Liver (tissue), 9 donors: ENCODE measurements around the gene KRT16. TPM values are rescaled to one million over a fixed set of nuclear protein-coding genes. Genes with fewer than 3 reads are reported as not detected.

ENCODE experiments used
- DNase-seq: peaks from one replicate; pipeline ENCODE4 v3.0.0-alpha.2; 2017; ENCODE audit warnings: low spot score
- H3K27ac ChIP-seq, 2 donors: one replicate each; pipeline ENCODE4 v1.7.0; 2013; ENCODE audit warnings: inconsistent platforms in 2 of 2, low read length in 2 of 2, control low read depth in 1 of 2, low read depth in 1 of 2, mild to moderate bottlenecking in 1 of 2
- H3K27me3 ChIP-seq, 4 donors: one replicate each; pipeline versions ENCODE4 v1.6.1 to v1.7.0; 2013; ENCODE audit warnings: low read length in 3 of 4, inconsistent platforms in 1 of 4, mild to moderate bottlenecking in 1 of 4, moderate library complexity in 1 of 4; ENCODE audit not compliant: control insufficient read depth in 4 of 4, insufficient read depth in 4 of 4
- H3K36me3 ChIP-seq, 4 donors: one replicate each; pipeline versions ENCODE4 v1.6.1 to v1.7.0; 2013; ENCODE audit warnings: low read length in 3 of 4, mild to moderate bottlenecking in 3 of 4, low read depth in 1 of 4, moderate library complexity in 1 of 4; ENCODE audit not compliant: control insufficient read depth in 4 of 4, insufficient read depth in 3 of 4
- H3K4me1 ChIP-seq, 4 donors: one replicate each; pipeline versions ENCODE4 v1.6.1 to v1.7.0; 2013; ENCODE audit warnings: low read length in 3 of 4, mild to moderate bottlenecking in 3 of 4, moderate library complexity in 1 of 4; ENCODE audit not compliant: control insufficient read depth in 4 of 4, insufficient read depth in 4 of 4
- H3K4me3 ChIP-seq, 3 donors: one replicate each; pipeline versions ENCODE4 v1.6.1 to v1.7.0; 2013; ENCODE audit warnings: low read length in 3 of 3, control low read depth in 1 of 3, low read depth in 1 of 3, mild to moderate bottlenecking in 1 of 3
- H3K9ac ChIP-seq, 2 donors: one replicate each; pipeline ENCODE4 v1.7.0; 2013; ENCODE audit warnings: low read length in 2 of 2, mild to moderate bottlenecking in 2 of 2, moderate library complexity in 2 of 2, control low read depth in 1 of 2, low read depth in 1 of 2
- H3K9me3 ChIP-seq, 4 donors: one replicate each; pipeline versions ENCODE4 v1.6.1 to v1.7.0; 2013; ENCODE audit warnings: low read length in 3 of 4; ENCODE audit not compliant: control insufficient read depth in 4 of 4
- EGR1 ChIP-seq, 2 donors: IDR thresholded peaks; 2 replicates each; pipeline ENCODE4 v1.6.1; 2016 to 2018; ENCODE audit warnings: antibody characterized with exemption in 2 of 2, low read depth in 2 of 2
- FOXA1 ChIP-seq: IDR thresholded peaks from 2 replicates; pipeline ENCODE4 v1.6.1; 2016; ENCODE audit warnings: antibody characterized with exemption
- GABPA ChIP-seq, 2 donors: IDR thresholded peaks in 1 of 2; conservative IDR thresholded peaks in 1 of 2; 2 replicates each; pipeline ENCODE4 v1.6.1; 2016; ENCODE audit warnings: antibody characterized with exemption in 2 of 2, mild to moderate bottlenecking in 1 of 2, moderate library complexity in 1 of 2
- HNF4A ChIP-seq, 2 donors: conservative IDR thresholded peaks; 2 replicates each; pipeline ENCODE4 v1.6.1; 2016; ENCODE audit warnings: antibody characterized with exemption in 2 of 2, mild to moderate bottlenecking in 2 of 2
- HNF4G ChIP-seq: IDR thresholded peaks from 2 replicates; pipeline ENCODE4 v1.6.1; 2016; ENCODE audit warnings: antibody characterized with exemption
- NR2F2 ChIP-seq: IDR thresholded peaks from 2 replicates; pipeline ENCODE4 v1.6.1; 2016; ENCODE audit warnings: antibody characterized with exemption
- RAD21 ChIP-seq, 2 donors: IDR thresholded peaks; 2 replicates each; pipeline ENCODE4 v1.6.1; 2016; ENCODE audit warnings: antibody characterized with exemption in 2 of 2, mild to moderate bottlenecking in 2 of 2
- SP1 ChIP-seq: IDR thresholded peaks from 2 replicates; pipeline ENCODE4 v1.6.1; 2018; ENCODE audit warnings: antibody characterized with exemption, mild to moderate bottlenecking
- YY1 ChIP-seq: IDR thresholded peaks from 2 replicates; pipeline ENCODE4 v1.6.1; 2016; ENCODE audit warnings: antibody characterized with exemption, mild to moderate bottlenecking
- WGBS: extraction: QIAGEN DNeasy Blood & Tissue Kit; methylation state at CpG from one replicate; pipeline ENCODE4 v1.1.7; 2013; 5-methylcytosine and 5-hydroxymethylcytosine counted together
- polyA plus RNA-seq, 2 donors: library from polyadenylated mRNA; stranded (reverse) in 1 of 2; unstranded in 1 of 2; fragments of 200-250 nt in 1 of 2; fragments of >200 nt in 1 of 2; fragmentation: Nextera tagmentation in 1 of 2; extraction: Ambion mirVana in 1 of 2; gene quantifications; one replicate each; pipeline versions ENCODE4 v1.2.1 to v1.2.3, GENCODE V29; 2013 to 2015
- total RNA-seq, 2 donors: library from RNA; depleted of rRNA; stranded (reverse); fragments of >200 nt; gene quantifications; one replicate each; pipeline ENCODE4 v1.2.3, GENCODE V29; 2014
- TF ChIP-seq, protein P1 (sequence below): IDR thresholded peaks from 2 replicates; pipeline ENCODE4 v1.6.1; 2016; ENCODE audit warnings: antibody characterized with exemption
- TF ChIP-seq, protein P2 (sequence below): fragments of 150-350 bp; IDR thresholded peaks from 2 replicates; pipeline ENCODE4 v1.5.1; 2017; ENCODE audit warnings: improper control_type of control experiment, low read depth, low read length; ENCODE audit not compliant: missing input control
- TF ChIP-seq, protein P3 (sequence below): IDR thresholded peaks from 2 replicates; pipeline ENCODE4 v1.6.1; 2016; ENCODE audit warnings: antibody characterized with exemption
- TF ChIP-seq, protein P4 (sequence below): IDR thresholded peaks from 2 replicates; pipeline ENCODE4 v1.6.1; 2016; ENCODE audit warnings: antibody characterized with exemption
- TF ChIP-seq, protein P5 (sequence below): IDR thresholded peaks from 2 replicates; pipeline ENCODE4 v1.6.1; 2016; ENCODE audit warnings: antibody characterized with exemption, mild to moderate bottlenecking
- donor health status: healthy.
- donor health status: healthy.
- donor health status: healthy.
- donor health status: healthy.
- donor health status: healthy.

The KRT16 gene
- total and polyA plus RNA-seq, 4 donors = not detected

DNA sequence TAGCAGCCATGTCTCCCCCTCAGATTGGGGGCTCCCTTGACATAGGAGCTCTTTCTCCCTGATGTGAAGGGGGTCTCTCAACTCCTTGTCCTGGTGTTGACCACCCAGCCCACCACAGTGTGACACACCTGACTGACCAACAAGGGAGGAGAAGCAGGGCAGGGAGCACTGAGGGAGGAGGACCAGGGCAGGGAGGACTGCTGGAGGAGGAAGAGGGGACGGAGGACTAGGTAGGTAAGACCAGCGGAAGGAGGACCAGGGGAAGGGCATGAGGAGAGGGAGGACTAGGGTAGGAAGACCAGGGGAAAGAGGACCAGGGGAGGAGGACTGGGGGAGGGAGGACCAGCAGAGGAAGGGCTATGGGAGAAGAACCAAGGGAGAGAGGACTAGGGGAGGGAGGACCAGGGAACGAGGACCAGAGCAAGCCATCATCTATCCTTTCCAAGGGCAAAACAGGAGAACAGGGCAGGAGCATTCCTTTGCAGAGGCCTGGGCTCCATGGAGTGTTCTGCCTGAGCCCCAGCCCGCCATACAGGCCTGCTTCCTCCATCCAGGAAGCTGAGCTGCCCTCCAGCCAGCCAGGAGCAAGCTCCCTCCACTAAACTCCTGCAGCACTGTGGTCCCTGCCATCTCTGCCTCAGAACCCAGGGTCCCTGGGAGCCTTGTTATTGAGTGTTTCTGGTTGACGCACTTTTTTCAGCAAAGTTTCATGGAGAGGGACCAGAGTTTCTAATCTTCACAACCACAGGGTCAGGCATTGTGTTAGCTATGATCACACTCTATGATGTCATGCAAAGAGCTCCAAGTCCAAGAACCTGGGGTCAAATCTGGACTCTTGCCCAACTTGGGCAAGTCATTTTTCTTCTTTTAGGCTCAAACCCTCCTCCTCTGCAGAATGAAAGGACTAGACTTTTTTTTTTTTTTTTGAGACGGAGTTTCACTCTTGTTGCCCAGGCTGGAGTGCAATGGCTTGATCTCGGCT is 27.2 kb upstream of the KRT16 start:
- no peak overlapping the region for H3K9ac ChIP-seq
- TF ChIP-seq FOXA1 = no peak
- TF ChIP-seq, protein P1, sequence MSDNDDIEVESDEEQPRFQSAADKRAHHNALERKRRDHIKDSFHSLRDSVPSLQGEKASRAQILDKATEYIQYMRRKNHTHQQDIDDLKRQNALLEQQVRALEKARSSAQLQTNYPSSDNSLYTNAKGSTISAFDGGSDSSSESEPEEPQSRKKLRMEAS = no peak
- no peak for TF ChIP-seq RAD21 (IDR thresholded peaks at IDR 0.05)
- no peak for TF ChIP-seq EGR1 (IDR thresholded peaks at IDR 0.05; ENCODE audit: low read depth in 2 of 2)
- no peak for TF ChIP-seq YY1
- TF ChIP-seq NR2F2 = no peak
- TF ChIP-seq GABPA (IDR thresholded peaks at IDR 0.05 in 1 of 2, conservative IDR thresholded peaks at IDR 0.05 in 1 of 2) = no peak
- no peaks in the 10 kb centered on the region for H3K36me3 ChIP-seq
- no peaks in the 10 kb centered on the region for H3K27me3 ChIP-seq
- H3K4me3 ChIP-seq = no peak overlapping the region
- no peak for DNase-seq
- WGBS = 93% methylated on average over 7 of the region's 7 CpGs
- H3K27ac ChIP-seq = no peak overlapping the region
- no peaks in the 10 kb centered on the region for H3K4me1 ChIP-seq
- H3K9me3 ChIP-seq = no peaks in the 10 kb centered on the region

DNA sequence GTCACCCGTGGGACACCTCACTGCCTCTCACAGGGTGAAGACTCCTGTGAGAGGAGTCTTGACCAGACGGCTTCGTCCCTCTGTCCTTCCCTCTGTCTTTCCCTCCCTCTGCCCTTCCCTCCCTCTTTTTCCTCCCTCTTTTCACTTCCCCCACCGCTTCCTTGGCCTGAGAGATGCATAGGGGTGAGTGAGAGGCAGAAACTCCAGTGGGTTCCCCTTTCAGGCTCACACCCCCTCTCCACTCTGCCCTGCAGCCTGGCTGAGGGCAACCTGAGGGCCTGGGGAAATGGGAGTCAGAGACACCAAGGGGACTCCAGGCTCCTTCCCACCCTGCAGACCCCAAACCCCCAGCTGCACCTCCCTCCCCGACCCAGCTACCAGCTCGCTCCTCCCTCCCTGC is 26.4 kb upstream of the KRT16 start:
- Histone ChIP-seq H3K9ac (no peak overlapping the region), H3K27me3 (no peaks in the 10 kb centered on the region), H3K27ac (no peak overlapping the region), H3K36me3 (no peaks in the 10 kb centered on the region), H3K9me3 (no peaks in the 10 kb centered on the region), H3K4me1 (no peaks in the 10 kb centered on the region), H3K4me3 (no peak overlapping the region)
- TF ChIP-seq GABPA (IDR thresholded peaks at IDR 0.05 in 1 of 2, conservative IDR thresholded peaks at IDR 0.05 in 1 of 2) (no peak), HNF4A (conservative IDR thresholded peaks at IDR 0.05) (no peak), YY1 (no peak)
- TF ChIP-seq, protein P2, sequence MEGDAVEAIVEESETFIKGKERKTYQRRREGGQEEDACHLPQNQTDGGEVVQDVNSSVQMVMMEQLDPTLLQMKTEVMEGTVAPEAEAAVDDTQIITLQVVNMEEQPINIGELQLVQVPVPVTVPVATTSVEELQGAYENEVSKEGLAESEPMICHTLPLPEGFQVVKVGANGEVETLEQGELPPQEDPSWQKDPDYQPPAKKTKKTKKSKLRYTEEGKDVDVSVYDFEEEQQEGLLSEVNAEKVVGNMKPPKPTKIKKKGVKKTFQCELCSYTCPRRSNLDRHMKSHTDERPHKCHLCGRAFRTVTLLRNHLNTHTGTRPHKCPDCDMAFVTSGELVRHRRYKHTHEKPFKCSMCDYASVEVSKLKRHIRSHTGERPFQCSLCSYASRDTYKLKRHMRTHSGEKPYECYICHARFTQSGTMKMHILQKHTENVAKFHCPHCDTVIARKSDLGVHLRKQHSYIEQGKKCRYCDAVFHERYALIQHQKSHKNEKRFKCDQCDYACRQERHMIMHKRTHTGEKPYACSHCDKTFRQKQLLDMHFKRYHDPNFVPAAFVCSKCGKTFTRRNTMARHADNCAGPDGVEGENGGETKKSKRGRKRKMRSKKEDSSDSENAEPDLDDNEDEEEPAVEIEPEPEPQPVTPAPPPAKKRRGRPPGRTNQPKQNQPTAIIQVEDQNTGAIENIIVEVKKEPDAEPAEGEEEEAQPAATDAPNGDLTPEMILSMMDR = no peak
- TF ChIP-seq, protein P3, sequence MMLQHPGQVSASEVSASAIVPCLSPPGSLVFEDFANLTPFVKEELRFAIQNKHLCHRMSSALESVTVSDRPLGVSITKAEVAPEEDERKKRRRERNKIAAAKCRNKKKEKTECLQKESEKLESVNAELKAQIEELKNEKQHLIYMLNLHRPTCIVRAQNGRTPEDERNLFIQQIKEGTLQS = no peak
- TF ChIP-seq, protein P4, sequence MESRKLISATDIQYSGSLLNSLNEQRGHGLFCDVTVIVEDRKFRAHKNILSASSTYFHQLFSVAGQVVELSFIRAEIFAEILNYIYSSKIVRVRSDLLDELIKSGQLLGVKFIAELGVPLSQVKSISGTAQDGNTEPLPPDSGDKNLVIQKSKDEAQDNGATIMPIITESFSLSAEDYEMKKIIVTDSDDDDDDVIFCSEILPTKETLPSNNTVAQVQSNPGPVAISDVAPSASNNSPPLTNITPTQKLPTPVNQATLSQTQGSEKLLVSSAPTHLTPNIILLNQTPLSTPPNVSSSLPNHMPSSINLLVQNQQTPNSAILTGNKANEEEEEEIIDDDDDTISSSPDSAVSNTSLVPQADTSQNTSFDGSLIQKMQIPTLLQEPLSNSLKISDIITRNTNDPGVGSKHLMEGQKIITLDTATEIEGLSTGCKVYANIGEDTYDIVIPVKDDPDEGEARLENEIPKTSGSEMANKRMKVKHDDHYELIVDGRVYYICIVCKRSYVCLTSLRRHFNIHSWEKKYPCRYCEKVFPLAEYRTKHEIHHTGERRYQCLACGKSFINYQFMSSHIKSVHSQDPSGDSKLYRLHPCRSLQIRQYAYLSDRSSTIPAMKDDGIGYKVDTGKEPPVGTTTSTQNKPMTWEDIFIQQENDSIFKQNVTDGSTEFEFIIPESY = no peak
- no peak for DNase-seq
- WGBS = 78% methylated on average over 6 of the region's 6 CpGs

DNA sequence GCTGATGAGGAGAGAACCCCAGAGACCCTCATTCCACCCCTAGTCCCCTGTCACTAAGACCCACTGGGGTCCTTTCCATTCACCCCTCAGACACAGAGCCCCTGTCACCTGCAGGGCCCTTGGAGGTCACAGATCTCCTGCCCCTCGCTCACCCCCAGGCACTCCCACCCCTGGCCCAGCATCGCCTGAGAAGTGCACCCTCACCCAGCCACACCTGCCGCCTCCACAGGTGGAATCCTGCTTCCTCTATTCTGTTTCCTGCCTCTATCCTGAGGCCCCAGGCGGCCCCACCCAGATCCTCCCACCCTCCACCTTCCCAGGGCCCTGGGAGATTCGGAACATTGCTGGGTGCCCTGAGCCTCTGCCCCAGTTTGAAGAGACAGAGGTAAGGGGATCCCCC is 25.6 kb upstream of the KRT16 start:
- H3K27me3 ChIP-seq = no peaks in the 10 kb centered on the region
- H3K4me1 ChIP-seq = no peaks in the 10 kb centered on the region
- no peak overlapping the region for H3K9ac ChIP-seq
- no peak for TF ChIP-seq YY1
- TF ChIP-seq RAD21 (IDR thresholded peaks at IDR 0.05) = no peak
- TF ChIP-seq FOXA1 = no peak
- no peak for TF ChIP-seq SP1
- TF ChIP-seq EGR1 (IDR thresholded peaks at IDR 0.05; ENCODE audit: low read depth in 2 of 2) = no peak
- TF ChIP-seq NR2F2 = no peak
- TF ChIP-seq HNF4A (conservative IDR thresholded peaks at IDR 0.05) = no peak
- no peak for TF ChIP-seq GABPA (IDR thresholded peaks at IDR 0.05 in 1 of 2, conservative IDR thresholded peaks at IDR 0.05 in 1 of 2)
- TF ChIP-seq, protein P1 = no peak
- TF ChIP-seq, protein P5, sequence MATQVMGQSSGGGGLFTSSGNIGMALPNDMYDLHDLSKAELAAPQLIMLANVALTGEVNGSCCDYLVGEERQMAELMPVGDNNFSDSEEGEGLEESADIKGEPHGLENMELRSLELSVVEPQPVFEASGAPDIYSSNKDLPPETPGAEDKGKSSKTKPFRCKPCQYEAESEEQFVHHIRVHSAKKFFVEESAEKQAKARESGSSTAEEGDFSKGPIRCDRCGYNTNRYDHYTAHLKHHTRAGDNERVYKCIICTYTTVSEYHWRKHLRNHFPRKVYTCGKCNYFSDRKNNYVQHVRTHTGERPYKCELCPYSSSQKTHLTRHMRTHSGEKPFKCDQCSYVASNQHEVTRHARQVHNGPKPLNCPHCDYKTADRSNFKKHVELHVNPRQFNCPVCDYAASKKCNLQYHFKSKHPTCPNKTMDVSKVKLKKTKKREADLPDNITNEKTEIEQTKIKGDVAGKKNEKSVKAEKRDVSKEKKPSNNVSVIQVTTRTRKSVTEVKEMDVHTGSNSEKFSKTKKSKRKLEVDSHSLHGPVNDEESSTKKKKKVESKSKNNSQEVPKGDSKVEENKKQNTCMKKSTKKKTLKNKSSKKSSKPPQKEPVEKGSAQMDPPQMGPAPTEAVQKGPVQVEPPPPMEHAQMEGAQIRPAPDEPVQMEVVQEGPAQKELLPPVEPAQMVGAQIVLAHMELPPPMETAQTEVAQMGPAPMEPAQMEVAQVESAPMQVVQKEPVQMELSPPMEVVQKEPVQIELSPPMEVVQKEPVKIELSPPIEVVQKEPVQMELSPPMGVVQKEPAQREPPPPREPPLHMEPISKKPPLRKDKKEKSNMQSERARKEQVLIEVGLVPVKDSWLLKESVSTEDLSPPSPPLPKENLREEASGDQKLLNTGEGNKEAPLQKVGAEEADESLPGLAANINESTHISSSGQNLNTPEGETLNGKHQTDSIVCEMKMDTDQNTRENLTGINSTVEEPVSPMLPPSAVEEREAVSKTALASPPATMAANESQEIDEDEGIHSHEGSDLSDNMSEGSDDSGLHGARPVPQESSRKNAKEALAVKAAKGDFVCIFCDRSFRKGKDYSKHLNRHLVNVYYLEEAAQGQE = no peak
- TF ChIP-seq HNF4G = no peak
- TF ChIP-seq, protein P4 = no peak
- 82% methylated on average over 5 of the region's 5 CpGs for WGBS
- no peaks in the 10 kb centered on the region for H3K9me3 ChIP-seq
- no peak overlapping the region for H3K27ac ChIP-seq
- no peak for DNase-seq
- H3K36me3 ChIP-seq = no peaks in the 10 kb centered on the region
- H3K4me3 ChIP-seq = no peak overlapping the region
